OCI-LY3 (cell line): Measurements from ENCODE around the gene GSTA2.
"Not testable (repeated sequence)": the region's sequence is repeated elsewhere in the genome, so short reads cannot be mapped to it uniquely, and the experiment has no call there.

Source experiments
- H2AFZ ChIP-seq: fragments of 200-600, 300-600 bp; shearing (Covaris generic); 2 replicates; pipeline ENCODE4 v1.6.0; 2014; ENCODE audit warnings: antibody characterized with exemption, low read depth, low read length
- H3K27ac ChIP-seq: fragments of 200-600, 300-600 bp; sonication (generic); 2 replicates; pipeline ENCODE4 v1.5.1; 2014; ENCODE audit warnings: mild to moderate bottlenecking, low read length, moderate library complexity, mixed read lengths
- H3K27me3 ChIP-seq: fragments of 200-600, 300-600 bp; sonication (generic); 2 replicates; pipeline ENCODE4 v1.6.1; 2014; ENCODE audit warnings: low read depth, low read length, mixed read lengths
- H3K36me3 ChIP-seq: fragments of 200-600, 300-600 bp; sonication (generic); replicated peaks from 2 replicates; pipeline ENCODE3; 2014; ENCODE audit warnings: low read depth, low read length, mixed read lengths
- H3K4me1 ChIP-seq: fragments of 300-600, 200-600 bp; sonication (generic); 2 replicates; pipeline ENCODE4 v1.6.1; 2014; ENCODE audit warnings: low read length, mixed read lengths
- H3K4me2 ChIP-seq: fragments of 200-600, 300-600 bp; sonication (generic); 2 replicates; pipeline ENCODE4 v1.6.1; 2014; ENCODE audit warnings: low read length, mixed read lengths
- H3K4me3 ChIP-seq: fragments of 300-600, 200-600 bp; sonication (generic); 2 replicates; pipeline ENCODE4 v1.5.1; 2014; ENCODE audit warnings: antibody characterized with exemption, mild to moderate bottlenecking, low read length, moderate library complexity
- H3K79me2 ChIP-seq: fragments of 300-600, 200-600 bp; shearing (Covaris generic); 2 replicates; pipeline ENCODE4 v1.6.1; 2014; ENCODE audit warnings: mild to moderate bottlenecking, low read length, mixed read lengths
- H3K9ac ChIP-seq: fragments of 300-600, 200-600 bp; shearing (Covaris generic); 2 replicates; pipeline ENCODE4 v1.6.0; 2014; ENCODE audit warnings: mild to moderate bottlenecking, low read length, moderate library complexity
- H3K9me3 ChIP-seq: fragments of 200-600, 300-600 bp; shearing (Covaris generic); 2 replicates; pipeline ENCODE4 v1.6.1; 2014; ENCODE audit warnings: low read length, mixed read lengths; ENCODE audit not compliant: insufficient read depth
- H4K20me1 ChIP-seq: fragments of 200-600, 300-600 bp; sonication (generic); 2 replicates; pipeline ENCODE4 v1.6.1; 2016; ENCODE audit warnings: low read length, mixed read lengths; ENCODE audit not compliant: insufficient read depth
- EZH2phosphoT487 ChIP-seq: fragments of 200-600 bp; shearing (Covaris generic); IDR thresholded peaks from 2 replicates; pipeline ENCODE4 v1.6.1; 2018; ENCODE audit warnings: antibody characterized with exemption, mixed run types, low read depth
- TF ChIP-seq, protein P1 (sequence below): fragments of 200-600, 300-600 bp; sonication (generic); IDR thresholded peaks from 2 replicates; pipeline ENCODE4 v1.5.1; 2014; ENCODE audit warnings: antibody characterized with exemption, low read length, low read depth

GSTA2 gene

DNA sequence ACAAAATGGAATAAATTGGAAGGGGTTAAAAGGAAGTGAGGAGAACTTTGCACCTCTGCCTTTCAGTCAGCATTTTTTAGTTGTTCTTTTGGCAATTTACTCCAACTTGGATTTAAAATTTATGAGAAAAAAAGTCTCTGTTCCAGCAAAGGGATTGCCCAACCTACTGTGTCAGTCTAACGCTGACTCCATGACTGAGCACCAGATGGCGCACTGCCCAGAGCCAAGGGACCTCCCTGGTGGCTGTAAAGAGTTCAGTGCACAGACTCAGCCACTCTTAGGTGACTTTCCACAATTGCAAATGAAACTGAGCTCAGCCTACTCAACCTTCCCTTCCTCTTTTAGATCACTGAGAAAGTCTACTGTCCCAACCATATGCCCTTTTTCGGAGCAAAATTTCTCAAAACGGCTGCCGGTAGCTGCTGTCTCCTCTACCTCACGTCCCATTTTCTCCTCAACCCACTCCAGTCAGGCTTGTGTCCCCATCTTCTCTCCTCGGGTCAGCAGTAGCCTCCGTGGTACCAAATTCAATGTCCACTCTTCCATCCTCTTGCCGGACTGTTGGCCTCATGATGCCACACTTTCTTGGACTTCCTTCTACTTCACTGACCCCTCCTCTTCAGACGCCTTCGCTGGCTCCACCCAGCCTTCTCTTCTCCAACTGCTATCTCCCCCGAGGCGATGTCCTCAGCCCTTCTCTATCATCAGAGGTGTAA, 38.7 kb downstream of the GSTA2 start:
- H4K20me1 ChIP-seq, result no peaks in the 10 kb centered on the region
- peak overlapping the region; percentile 66 for H3K4me3 ChIP-seq
- H2AFZ ChIP-seq, result peak overlapping the region; percentile 97
- peaks cover 13% of the 10 kb centered on the region for H3K4me1 ChIP-seq
- peak overlapping the region; percentile 83 for H3K4me2 ChIP-seq
- H3K9me3 ChIP-seq, result no peaks in the 10 kb centered on the region
- peak overlapping the region; percentile 54 for H3K9ac ChIP-seq
- no peaks in the 10 kb centered on the region for H3K79me2 ChIP-seq
- H3K36me3 ChIP-seq, result no peaks in the 10 kb centered on the region
- TF ChIP-seq, protein P1, sequence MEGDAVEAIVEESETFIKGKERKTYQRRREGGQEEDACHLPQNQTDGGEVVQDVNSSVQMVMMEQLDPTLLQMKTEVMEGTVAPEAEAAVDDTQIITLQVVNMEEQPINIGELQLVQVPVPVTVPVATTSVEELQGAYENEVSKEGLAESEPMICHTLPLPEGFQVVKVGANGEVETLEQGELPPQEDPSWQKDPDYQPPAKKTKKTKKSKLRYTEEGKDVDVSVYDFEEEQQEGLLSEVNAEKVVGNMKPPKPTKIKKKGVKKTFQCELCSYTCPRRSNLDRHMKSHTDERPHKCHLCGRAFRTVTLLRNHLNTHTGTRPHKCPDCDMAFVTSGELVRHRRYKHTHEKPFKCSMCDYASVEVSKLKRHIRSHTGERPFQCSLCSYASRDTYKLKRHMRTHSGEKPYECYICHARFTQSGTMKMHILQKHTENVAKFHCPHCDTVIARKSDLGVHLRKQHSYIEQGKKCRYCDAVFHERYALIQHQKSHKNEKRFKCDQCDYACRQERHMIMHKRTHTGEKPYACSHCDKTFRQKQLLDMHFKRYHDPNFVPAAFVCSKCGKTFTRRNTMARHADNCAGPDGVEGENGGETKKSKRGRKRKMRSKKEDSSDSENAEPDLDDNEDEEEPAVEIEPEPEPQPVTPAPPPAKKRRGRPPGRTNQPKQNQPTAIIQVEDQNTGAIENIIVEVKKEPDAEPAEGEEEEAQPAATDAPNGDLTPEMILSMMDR, result peak; percentile 98
- TF ChIP-seq EZH2phosphoT487, result no peak
- no peaks in the 10 kb centered on the region for H3K27me3 ChIP-seq
- H3K27ac ChIP-seq, result peak overlapping the region; percentile 52

DNA sequence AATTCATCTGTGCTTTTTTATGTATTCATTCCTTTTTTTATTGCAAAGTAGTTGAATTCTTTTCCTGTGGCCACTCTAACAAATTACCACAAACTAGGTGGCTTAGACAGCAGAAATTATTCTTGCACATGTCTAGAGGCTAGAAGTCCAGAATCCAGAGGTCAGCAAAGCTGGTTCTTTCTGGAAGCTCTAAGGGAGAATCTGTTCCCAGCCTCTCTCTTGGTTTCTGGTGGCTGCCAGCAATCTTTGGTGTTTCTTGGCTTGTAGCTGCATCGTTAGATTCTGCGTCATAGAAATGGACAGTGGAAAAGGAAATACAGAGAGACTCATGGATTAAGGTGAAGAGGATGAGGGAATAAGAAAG, 39.3 kb downstream of the GSTA2 start:
- Histone ChIP-seq H3K36me3 (no peaks in the 10 kb centered on the region), H3K27me3 (no peaks in the 10 kb centered on the region), H4K20me1 (no peaks in the 10 kb centered on the region), H3K4me3 (no peak overlapping the region), H3K9ac (no peak overlapping the region), H3K4me2 (peak overlapping the region; percentile 83), H3K79me2 (no peaks in the 10 kb centered on the region), H3K9me3 (no peaks in the 10 kb centered on the region), H3K27ac (no peak overlapping the region), H2AFZ (peak overlapping the region; percentile 64), H3K4me1 (peaks cover 13% of the 10 kb centered on the region)
- TF ChIP-seq EZH2phosphoT487, result no peak
- TF ChIP-seq, protein P1, result no peak

DNA sequence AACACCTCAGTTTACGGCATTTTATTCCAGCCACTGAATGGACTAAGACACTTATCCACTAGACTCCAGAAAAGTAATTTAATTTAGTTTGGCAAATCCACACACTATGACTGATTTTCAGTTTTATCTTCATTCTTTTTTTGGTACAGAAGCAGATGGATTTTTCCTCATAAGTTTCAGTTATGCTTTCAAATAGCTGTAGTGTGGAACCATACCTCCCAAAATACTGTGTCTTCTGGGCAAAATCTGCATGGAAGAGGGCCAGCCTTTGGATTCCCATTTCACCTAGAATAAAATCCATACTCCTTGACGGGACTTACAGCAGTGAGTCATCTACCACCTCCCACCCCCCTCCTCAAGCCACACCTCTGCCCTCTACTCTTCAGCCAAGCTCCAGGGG, 43.0 kb downstream of the GSTA2 start:
- no peaks in the 10 kb centered on the region for H3K36me3 ChIP-seq
- TF ChIP-seq EZH2phosphoT487, result no peak
- TF ChIP-seq, protein P1, result no peak
- H3K9me3 ChIP-seq, result no peaks in the 10 kb centered on the region

DNA sequence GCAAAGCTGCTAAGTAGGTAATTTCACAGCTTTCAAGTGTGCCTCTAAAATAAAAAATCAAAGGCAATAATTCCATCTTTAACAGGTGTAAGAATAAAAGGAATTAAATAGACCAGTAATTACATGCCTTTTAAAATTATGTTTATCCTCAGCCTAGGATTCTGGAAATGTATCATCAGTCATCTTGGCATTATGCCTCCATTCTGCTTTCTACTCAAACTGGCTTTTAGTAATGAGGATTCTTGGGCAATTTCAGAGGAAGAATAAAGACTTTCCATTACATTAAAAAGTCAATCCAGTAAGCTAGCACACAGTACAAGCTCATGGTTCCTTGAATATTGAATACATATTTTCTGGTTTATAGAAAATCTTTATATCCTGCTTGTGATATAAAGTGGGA, 44.7 kb downstream of the GSTA2 start:
- Histone ChIP-seq H2AFZ (no peak overlapping the region), H3K9me3 (no peaks in the 10 kb centered on the region), H3K27ac (no peak overlapping the region), H3K4me2 (no peak overlapping the region), H3K9ac (no peak overlapping the region), H3K79me2 (no peaks in the 10 kb centered on the region), H3K27me3 (no peaks in the 10 kb centered on the region), H3K36me3 (no peaks in the 10 kb centered on the region), H4K20me1 (no peaks in the 10 kb centered on the region), H3K4me1 (no peaks in the 10 kb centered on the region), H3K4me3 (no peak overlapping the region)
- no peak for TF ChIP-seq EZH2phosphoT487
- TF ChIP-seq, protein P1, result no peak

More for the DNA sequence above, 43.0 kb downstream of the GSTA2 start:
- Histone ChIP-seq H3K4me2 (no peak overlapping the region), H4K20me1 (no peaks in the 10 kb centered on the region), H3K9ac (no peak overlapping the region), H3K79me2 (no peaks in the 10 kb centered on the region), H3K4me3 (no peak overlapping the region), H2AFZ (no peak overlapping the region), H3K4me1 (peaks cover 13% of the 10 kb centered on the region), H3K27ac (no peak overlapping the region), H3K27me3 (no peaks in the 10 kb centered on the region)

DNA sequence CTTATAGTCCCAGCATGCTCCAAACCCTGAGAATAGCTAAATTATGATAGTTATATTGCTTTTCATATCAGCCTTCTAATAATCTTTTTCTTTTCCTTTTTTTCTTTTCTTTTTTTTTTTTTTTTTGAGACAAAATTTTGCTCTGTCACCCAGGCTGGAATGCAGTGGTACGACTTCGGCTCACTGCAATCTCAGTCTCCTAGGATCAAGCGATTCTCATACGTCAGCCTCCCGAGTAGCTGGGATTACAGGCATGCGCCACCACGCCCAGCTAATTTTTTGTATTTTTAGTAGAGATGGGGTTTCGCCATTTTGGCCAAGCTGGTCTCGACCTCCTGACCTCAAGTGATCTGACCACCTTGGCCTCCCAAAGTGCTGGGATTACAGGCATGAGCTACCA, 48.5 kb downstream of the GSTA2 start:
- H3K9ac ChIP-seq, H3K4me2 ChIP-seq, H3K79me2 ChIP-seq, H3K4me1 ChIP-seq, H2AFZ ChIP-seq, H3K36me3 ChIP-seq, H4K20me1 ChIP-seq, H3K27me3 ChIP-seq, H3K9me3 ChIP-seq, H3K27ac ChIP-seq, H3K4me3 ChIP-seq: not testable (repeated sequence)
